K562 (cell line): Measurements from ENCODE around the gene LGALS12. TPM values are rescaled to one million over a fixed set of nuclear protein-coding genes. Genes with fewer than 3 reads are reported as not detected.

Source experiments
- ATAC-seq: fragments of 200-7000 bp; cut with Tn5 transposase; 3 replicates; pipeline ENCODE4 v1.9.1; 2020; ENCODE audit warnings: moderate library complexity
- BruUV-seq: library from RNA; stranded (reverse); fragments of 400-500 nt; replicated peaks from 2 replicates; lab custom pipeline; 2021; lab: Mats Ljungman, UMichigan
- CTCF ChIA-PET: fragments of 300-600 bp; formaldehyde crosslinking; extraction: SDS; loops from one replicate; lab custom pipeline; 2021; ENCODE audit warnings: low intra/inter-chr PET ratio; lab: Yijun Ruan, JAX
- POLR2A ChIA-PET: fragments of 300-600, 350-650 bp; sonication (Branson Sonifier 250); formaldehyde crosslinking; extraction: SDS; loops from one replicate; lab custom pipeline; 2021; ENCODE audit warnings: antibody characterized with exemption, inconsistent platforms; lab: Yijun Ruan, JAX
- DNase-seq, 4 experiments: peaks; one replicate each; pipeline versions ENCODE4 v3.0.0 to v3.0.0-alpha.2; 2011 to 2018; ENCODE audit warnings: low spot score in 3 of 4, mixed read lengths in 3 of 4; ENCODE audit errors: extremely low read depth in 1 of 4
- FAIRE-seq: peaks from 2 replicates; lab custom pipeline; 2011; peaks lifted over from hg19 to GRCh38; lab: Jason Lieb, UNC
- H2AFZ ChIP-seq: 2 replicates; pipeline ENCODE4 v1.6.0; 2011; ENCODE audit warnings: low read depth, low read length, control low read depth, inconsistent platforms
- H3K27ac ChIP-seq: fragments of 200-600 bp; 3 replicates; pipeline ENCODE4 v1.8.0; 2011; ENCODE audit warnings: low read depth, mild to moderate bottlenecking, control low read depth, inconsistent platforms, low read length, moderate library complexity, mixed read lengths; ENCODE audit errors: extremely low read depth
- H3K27me3 ChIP-seq, 2 experiments: fragments of 300-600 bp in 1 of 2; 2 replicates in 1 of 2; 3 replicates in 1 of 2; pipeline versions ENCODE4 v1.6.0 to v1.8.0; 2011; ENCODE audit warnings: inconsistent platforms in 2 of 2, low read length in 2 of 2, mild to moderate bottlenecking in 1 of 2, mixed read lengths in 1 of 2, moderate library complexity in 1 of 2; ENCODE audit not compliant: control insufficient read depth in 2 of 2, insufficient read depth in 2 of 2
- H3K36me3 ChIP-seq: fragments of 300-600 bp; 3 replicates; pipeline ENCODE4 v1.8.0; 2011; ENCODE audit warnings: mild to moderate bottlenecking, low read length, inconsistent platforms; ENCODE audit not compliant: control insufficient read depth, insufficient read depth
- H3K4me1 ChIP-seq, 2 experiments: fragments of 200-600 bp in 1 of 2; replicated peaks in 1 of 2; 2 replicates in 1 of 2; 3 replicates in 1 of 2; pipeline versions ENCODE4 v1.5.1 to v1.8.0; 2011; ENCODE audit warnings: inconsistent platforms in 2 of 2, low read length in 2 of 2, mild to moderate bottlenecking in 1 of 2, mixed read lengths in 1 of 2, moderate library complexity in 1 of 2; ENCODE audit not compliant: control insufficient read depth in 2 of 2, insufficient read depth in 2 of 2
- H3K4me2 ChIP-seq: 2 replicates; pipeline ENCODE4 v1.6.1; 2011; ENCODE audit warnings: low read length, control low read depth, inconsistent platforms, mixed read lengths; ENCODE audit not compliant: insufficient read depth
- H3K4me3 ChIP-seq: fragments of 200-600 bp; sonication (generic), shearing (Covaris generic); 2 replicates; pipeline ENCODE4 v1.5.1; 2016; ENCODE audit warnings: control low read depth, inconsistent platforms
- H3K79me2 ChIP-seq: fragments of 200-600 bp; 3 replicates; pipeline ENCODE4 v1.8.0; 2011; ENCODE audit warnings: low read length, inconsistent platforms; ENCODE audit not compliant: control insufficient read depth, insufficient read depth
- H3K9ac ChIP-seq, 2 experiments: 2 replicates each; pipeline versions ENCODE4 v1.6.0 to v1.6.1; 2011; ENCODE audit warnings: low read depth in 2 of 2, low read length in 2 of 2, control low read depth in 1 of 2, inconsistent platforms in 1 of 2, mild to moderate bottlenecking in 1 of 2, mixed read lengths in 1 of 2; ENCODE audit not compliant: insufficient read depth in 1 of 2
- H3K9me1 ChIP-seq: one replicate; pipeline ENCODE4 v1.6.0; 2011; ENCODE audit warnings: inconsistent platforms, mild to moderate bottlenecking, low read length, moderate library complexity; ENCODE audit not compliant: control insufficient read depth, insufficient read depth
- H3K9me3 ChIP-seq: replicated peaks from 2 replicates; pipeline ENCODE4 v1.5.1; 2011; ENCODE audit warnings: low read depth, low read length, inconsistent platforms; ENCODE audit not compliant: control insufficient read depth, insufficient read depth
- H4K20me1 ChIP-seq: replicated peaks from 2 replicates; pipeline ENCODE4 v1.6.1; 2011; ENCODE audit warnings: low read length, inconsistent platforms, mixed read lengths; ENCODE audit not compliant: control insufficient read depth, insufficient read depth
- HDAC6 ChIP-seq: IDR thresholded peaks from 2 replicates; pipeline ENCODE4 v1.6.1; 2012; ENCODE audit warnings: low read depth, mild to moderate bottlenecking, control low read depth, inconsistent platforms, low read length, moderate library complexity
- KAT2B ChIP-seq: IDR thresholded peaks from one replicate; pipeline ENCODE4 v1.6.1; 2012; ENCODE audit warnings: low read depth, mild to moderate bottlenecking, control low read depth, inconsistent platforms, low read length, moderate library complexity
- NR1H2 ChIP-seq: sonication (generic); formaldehyde crosslinking; IDR thresholded peaks from 2 replicates; pipeline ENCODE4 v1.4.0; 2020; ENCODE audit warnings: mild to moderate bottlenecking, missing genetic modification reagents
- OTX1 ChIP-seq: fragments of 450-650 bp; formaldehyde crosslinking; IDR thresholded peaks from 2 replicates; pipeline ENCODE4 v1.4.0; 2022; ENCODE audit warnings: mild to moderate bottlenecking
- PKNOX1 ChIP-seq: fragments of 450-650 bp; IDR thresholded peaks from 2 replicates; pipeline ENCODE4 v1.6.1; 2016
- RFX7 ChIP-seq: fragments of 250-450 bp; sonication (Bioruptor Pico); IDR thresholded peaks from 2 replicates; pipeline ENCODE4 v1.5.1; 2021; ENCODE audit warnings: mild to moderate bottlenecking
- SMAD1 ChIP-seq: fragments of 150-350 bp; IDR thresholded peaks from 2 replicates; pipeline ENCODE4 v1.6.1; 2014; ENCODE audit warnings: low read length, low read depth; ENCODE audit not compliant: partially characterized antibody
- YY1 ChIP-seq, 3 experiments: IDR thresholded peaks; 2 replicates each; pipeline ENCODE4 v1.6.1; 2011; ENCODE audit warnings: low read length in 2 of 3, mild to moderate bottlenecking in 2 of 3, moderate library complexity in 2 of 3, borderline replicate concordance in 1 of 3, control low read depth in 1 of 3, low read depth in 1 of 3; ENCODE audit not compliant: insufficient read depth in 3 of 3, insufficient replicate concordance in 2 of 3, control insufficient read depth in 1 of 3, insufficient read length in 1 of 3; ENCODE audit errors: extremely low read depth in 1 of 3
- ZNF76 ChIP-seq: fragments of 250-450 bp; sonication (Bioruptor Pico); IDR thresholded peaks from 2 replicates; pipeline ENCODE4 v1.4.0; 2020; ENCODE audit warnings: mild to moderate bottlenecking, moderate library complexity, borderline replicate concordance
- ZNF766 ChIP-seq: fragments of 200-800 bp; sonication (Bioruptor generic); conservative IDR thresholded peaks from 2 replicates; pipeline ENCODE4 v1.6.1; 2016; ENCODE audit warnings: missing genetic modification characterization, missing compliant biosample characterization
- WGBS: fragments of 100-300 bp; shearing (Covaris generic); methylation state at CpG from one replicate; pipeline ENCODE4 v1.1.6; 2016; ENCODE audit warnings: low coverage, mixed read lengths; ENCODE audit not compliant: insufficient coverage; ENCODE audit errors: missing lambda C conversion rate; 5-methylcytosine and 5-hydroxymethylcytosine counted together
- in situ Hi-C: fragments of 300-500 bp; cut with MboI; formaldehyde crosslinking; loops from 4 replicates; pipeline ENCODE4 v1.15.0; 2018; ENCODE audit warnings: inconsistent platforms, mixed read lengths
- intact Hi-C: fragments of 100-400 bp; cut with micrococcal nuclease; formaldehyde crosslinking; loops from 2 replicates; pipeline ENCODE4 v1.14.2; 2022
- polyA plus RNA-seq, 8 experiments: library from polyadenylated mRNA; depleted of rRNA in 4 of 8; stranded (reverse) in 5 of 8; unstranded in 3 of 8; fragments of >200 nt; fragmentation: Nextera tagmentation in 2 of 8; fragmentation: Illumina TruSeq in 1 of 8; extraction: Ambion mirVana in 2 of 8; extraction: Trizol in 1 of 8; gene quantifications; 2 replicates each; pipeline versions ENCODE4 v1.2.1 to v1.2.3, GENCODE V29; 2011 to 2014; ENCODE audit warnings: inconsistent platforms in 1 of 8, missing spikeins in 1 of 8
- total RNA-seq, 7 experiments: library from RNA; depleted of rRNA in 6 of 7; stranded (reverse); fragments of >200 nt in 6 of 7; fragmentation: Illumina TruSeq in 2 of 7; extraction: Trizol in 2 of 7; gene quantifications; 2 replicates each; pipeline versions ENCODE4 v1.2.1 to v1.2.3, GENCODE V29; 2011 to 2021; ENCODE audit warnings: low replicate concordance in 1 of 7
- TF ChIP-seq, protein P1 (sequence below), 2 experiments: fragments of 450-650 bp in 1 of 2; sonication (generic) in 1 of 2; formaldehyde crosslinking in 1 of 2; IDR thresholded peaks in 1 of 2; conservative IDR thresholded peaks in 1 of 2; 2 replicates each; pipeline versions ENCODE4 v1.6.1 to v1.8.1; 2016 to 2023; ENCODE audit warnings: mild to moderate bottlenecking in 2 of 2, moderate library complexity in 2 of 2, inconsistent platforms in 1 of 2, missing genetic modification reagents in 1 of 2
- TF ChIP-seq, protein P2 (sequence below): sonication (generic); formaldehyde crosslinking; IDR thresholded peaks from 2 replicates; pipeline ENCODE4 v1.8.1; 2022; ENCODE audit warnings: missing genetic modification reagents
- TF ChIP-seq, protein P3 (sequence below): sonication (generic); formaldehyde crosslinking; IDR thresholded peaks from 2 replicates; pipeline ENCODE4 v1.8.1; 2023; ENCODE audit warnings: mild to moderate bottlenecking, missing genetic modification reagents, moderate library complexity

The LGALS12 gene
- total and polyA plus RNA-seq, 9 of the 15 experiments (the other 6 are each of a cell fraction or from before 2014, with no cell fraction given) = 0.66 to 8.0 (median 5.0) TPM

DNA sequence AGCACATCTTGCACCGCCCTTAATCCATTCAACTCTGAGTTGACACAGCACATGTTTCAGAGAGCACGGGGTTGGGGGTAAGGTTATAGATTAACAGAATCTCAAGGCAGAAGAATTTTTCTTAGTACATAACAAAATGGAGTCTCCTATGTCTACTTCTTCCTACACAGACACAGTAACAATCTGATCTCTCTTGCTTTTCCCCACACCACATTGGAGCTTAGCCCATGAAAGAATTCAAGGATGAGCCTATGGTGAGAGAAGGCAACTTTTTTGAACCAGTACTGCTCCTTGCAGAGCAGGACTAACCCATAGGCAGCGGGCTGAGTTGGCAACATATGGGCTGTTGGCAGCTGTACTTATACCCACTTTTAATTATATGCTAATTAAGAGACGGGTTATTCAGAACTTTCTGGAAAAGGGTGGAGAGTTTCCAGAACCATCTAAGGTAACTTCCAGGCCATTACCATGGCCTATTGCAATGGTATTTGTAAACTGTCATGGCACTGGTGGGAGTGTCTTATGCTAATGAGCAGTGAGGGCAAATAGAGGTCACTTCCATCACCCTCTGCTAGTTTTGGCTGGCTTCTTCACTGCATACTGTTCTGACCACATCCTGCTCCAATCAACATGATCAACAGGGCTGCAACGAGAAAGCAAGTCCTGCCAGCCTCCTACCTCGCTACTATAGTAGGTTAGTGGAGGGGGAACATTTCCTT lies 25.3 kb downstream of the LGALS12 start (continued):
- TF ChIP-seq PKNOX1 = peak; percentile 77
- TF ChIP-seq YY1 (IDR thresholded peaks at IDR 0.05; ENCODE audit: borderline replicate concordance in 1 of 3, control insufficient read depth in 1 of 3, extremely low read depth in 1 of 3, insufficient read depth in 3 of 3, insufficient read length in 1 of 3, insufficient replicate concordance in 2 of 3, low read depth in 1 of 3, low read length in 2 of 3) = peak in 1 of 3 experiments; percentile 78
- peak; percentile 93 for TF ChIP-seq OTX1 (CRISPR knock-in tag)
- TF ChIP-seq, all 486 proteins: peak for 186; not testable (repeated sequence) for 300

- Histone ChIP-seq H4K20me1 (no peaks in the 10 kb centered on the region), H3K27ac (peak overlapping the region; percentile 76), H3K9me1 (no peaks in the 10 kb centered on the region), H3K9ac (peak overlapping the region in 1 of 2 experiments; percentile 28; a peak in 1 of 4 replicates), H3K79me2 (no peaks in the 10 kb centered on the region), H3K4me3 (no peak overlapping the region), H3K27me3 (no peaks in the 10 kb centered on the region), H3K36me3 (no peaks in the 10 kb centered on the region), H3K9me3 (no peaks in the 10 kb centered on the region), H2AFZ (peak overlapping the region; percentile 77), H3K4me1 (peaks cover 19 to 66% of the 10 kb centered on the region in 2 experiments), H3K4me2 (peak overlapping the region; percentile 57; the same call in 1 of the 2 replicates)
- POLR2A ChIA-PET = interaction anchor here (0.6 to 1.8 kb wide), 3 partner anchors 10 to 691 kb away, joined by 3 to 7 read pairs (median 4); no protein-coding TSS in a partner anchor
- DNase-seq = no peak
- intact Hi-C loops (no loop called here), in situ Hi-C loops (no loop called here)
- CTCF ChIA-PET = no interaction called here
- ATAC-seq = no peak
- WGBS = 69% methylated on average over 2 of the region's 2 CpGs
- no TSS peak for BruUV-seq
- no peak for FAIRE-seq
- TF ChIP-seq, protein P1, sequence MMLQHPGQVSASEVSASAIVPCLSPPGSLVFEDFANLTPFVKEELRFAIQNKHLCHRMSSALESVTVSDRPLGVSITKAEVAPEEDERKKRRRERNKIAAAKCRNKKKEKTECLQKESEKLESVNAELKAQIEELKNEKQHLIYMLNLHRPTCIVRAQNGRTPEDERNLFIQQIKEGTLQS (IDR thresholded peaks at IDR 0.05) = no peak
- TF ChIP-seq, protein P1 (CRISPR knock-in tag; conservative IDR thresholded peaks at IDR 0.05) = no peak
- TF ChIP-seq NR1H2 (CRISPR knock-in tag) (no peak), ZNF76 (CRISPR knock-in tag) (no peak), RFX7 (CRISPR knock-in tag) (0 out of 2 replicates have a peak, but pooled peaks have one; percentile 26), KAT2B (no peak), SMAD1 (no peak), HDAC6 (no peak), ZNF766 (no peak)
- TF ChIP-seq, protein P2, sequence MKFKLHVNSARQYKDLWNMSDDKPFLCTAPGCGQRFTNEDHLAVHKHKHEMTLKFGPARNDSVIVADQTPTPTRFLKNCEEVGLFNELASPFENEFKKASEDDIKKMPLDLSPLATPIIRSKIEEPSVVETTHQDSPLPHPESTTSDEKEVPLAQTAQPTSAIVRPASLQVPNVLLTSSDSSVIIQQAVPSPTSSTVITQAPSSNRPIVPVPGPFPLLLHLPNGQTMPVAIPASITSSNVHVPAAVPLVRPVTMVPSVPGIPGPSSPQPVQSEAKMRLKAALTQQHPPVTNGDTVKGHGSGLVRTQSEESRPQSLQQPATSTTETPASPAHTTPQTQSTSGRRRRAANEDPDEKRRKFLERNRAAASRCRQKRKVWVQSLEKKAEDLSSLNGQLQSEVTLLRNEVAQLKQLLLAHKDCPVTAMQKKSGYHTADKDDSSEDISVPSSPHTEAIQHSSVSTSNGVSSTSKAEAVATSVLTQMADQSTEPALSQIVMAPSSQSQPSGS (CRISPR knock-in tag) = no peak
- TF ChIP-seq, protein P3, sequence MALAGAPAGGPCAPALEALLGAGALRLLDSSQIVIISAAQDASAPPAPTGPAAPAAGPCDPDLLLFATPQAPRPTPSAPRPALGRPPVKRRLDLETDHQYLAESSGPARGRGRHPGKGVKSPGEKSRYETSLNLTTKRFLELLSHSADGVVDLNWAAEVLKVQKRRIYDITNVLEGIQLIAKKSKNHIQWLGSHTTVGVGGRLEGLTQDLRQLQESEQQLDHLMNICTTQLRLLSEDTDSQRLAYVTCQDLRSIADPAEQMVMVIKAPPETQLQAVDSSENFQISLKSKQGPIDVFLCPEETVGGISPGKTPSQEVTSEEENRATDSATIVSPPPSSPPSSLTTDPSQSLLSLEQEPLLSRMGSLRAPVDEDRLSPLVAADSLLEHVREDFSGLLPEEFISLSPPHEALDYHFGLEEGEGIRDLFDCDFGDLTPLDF (CRISPR knock-in tag) = no peak
These were observed 26.2 kb downstream of the LGALS12 start for GRCh38 chr11:63532117-63532516.
